OCI-LY1 (cell line): Measurements from ENCODE around the gene CDC45.

ENCODE experiments used
- CTCF ChIP-seq: fragments of 200-600 bp; sonication (generic), shearing (Covaris generic); IDR thresholded peaks from 2 replicates; pipeline ENCODE4 v1.5.1; 2017; ENCODE audit warnings: mild to moderate bottlenecking, antibody characterized with exemption, low read length, moderate library complexity, mixed read lengths
- EZH2 ChIP-seq: fragments of 200-600 bp; sonication (generic), shearing (Covaris generic); IDR thresholded peaks from 2 replicates; pipeline ENCODE4 v1.8.0; 2017; ENCODE audit warnings: borderline replicate concordance, mixed run types, mild to moderate bottlenecking, antibody characterized with exemption, low read length, moderate library complexity, mixed read lengths

GRCh38 chr22:19510919-19511341 is 31.2 kb downstream of the CDC45 start:
- TF ChIP-seq CTCF (no peak), EZH2 (no peak)
